HepG2 (cell line): ENCODE results near the gene ATP6V0E1. TPM values are rescaled to one million over a fixed set of nuclear protein-coding genes. Genes with fewer than 3 reads are reported as not detected.
A peak's percentile ranks its signal among the peaks of the same experiment; 100 is the strongest.

Experiments
- AGO2 ChIP-seq: fragments of 200-400 bp; formaldehyde crosslinking; optimal IDR thresholded peaks from 2 replicates; pipeline ENCODE3; 2017; ENCODE audit warnings: mild to moderate bottlenecking, low read depth, low read length, moderate library complexity
- ATRX ChIP-seq: sonication (generic); formaldehyde crosslinking; IDR thresholded peaks from 2 replicates; pipeline ENCODE4 v1.4.0; 2020; ENCODE audit warnings: missing genetic modification reagents, borderline replicate concordance
- FOXO1 ChIP-seq: sonication (generic); formaldehyde crosslinking; IDR thresholded peaks from 2 replicates; pipeline ENCODE4 v1.4.0; 2020; ENCODE audit warnings: missing genetic modification reagents
- KLF12 ChIP-seq: sonication (generic); formaldehyde crosslinking; IDR thresholded peaks from 2 replicates; pipeline ENCODE4 v1.4.0; 2020; ENCODE audit warnings: missing genetic modification reagents, borderline replicate concordance
- KLF9 ChIP-seq: IDR thresholded peaks from 2 replicates; pipeline ENCODE4 v1.6.1; 2016; ENCODE audit warnings: low read depth
- PAF1 ChIP-seq: IDR thresholded peaks from 2 replicates; pipeline ENCODE4 v1.6.1; 2016; ENCODE audit warnings: missing genetic modification reagents, missing compliant biosample characterization
- RFX5 ChIP-seq: IDR thresholded peaks from 2 replicates; pipeline ENCODE4 v1.6.1; 2011; ENCODE audit warnings: low read depth, low read length, improper control_type of control experiment
- STAT6 ChIP-seq: sonication (generic); formaldehyde crosslinking; IDR thresholded peaks from 2 replicates; pipeline ENCODE4 v1.4.0; 2020; ENCODE audit warnings: missing genetic modification reagents, mild to moderate bottlenecking, borderline replicate concordance
- TAF15 ChIP-seq: fragments of 200-400 bp; formaldehyde crosslinking; IDR thresholded peaks from one replicate; pipeline ENCODE4 v1.6.1; 2018; ENCODE audit warnings: mild to moderate bottlenecking, low read depth, low read length; ENCODE audit not compliant: poor library complexity, severe bottlenecking
- TFE3 ChIP-seq: IDR thresholded peaks from 2 replicates; pipeline ENCODE4 v1.6.1; 2016
- XRCC5 ChIP-seq: fragments of 200-400 bp; formaldehyde crosslinking; optimal IDR thresholded peaks from 2 replicates; pipeline ENCODE3; 2017; ENCODE audit warnings: mild to moderate bottlenecking, low read length
- ZBTB33 ChIP-seq: sonication (generic); formaldehyde crosslinking; IDR thresholded peaks from 2 replicates; pipeline ENCODE4 v1.4.0; 2020; ENCODE audit warnings: missing genetic modification reagents
- ZMYM3 ChIP-seq: sonication (generic); formaldehyde crosslinking; IDR thresholded peaks from 2 replicates; pipeline ENCODE4 v1.5.1; 2020; ENCODE audit warnings: mild to moderate bottlenecking, missing genetic modification reagents
- ZNF224 ChIP-seq: sonication (generic); formaldehyde crosslinking; IDR thresholded peaks from 2 replicates; pipeline ENCODE4 v1.5.0; 2020; ENCODE audit warnings: mild to moderate bottlenecking, missing genetic modification reagents
- ZNF354B ChIP-seq: sonication (generic); formaldehyde crosslinking; IDR thresholded peaks from 2 replicates; pipeline ENCODE4 v1.8.0; 2022; ENCODE audit warnings: mild to moderate bottlenecking, missing genetic modification reagents
- ZNF496 ChIP-seq: sonication (generic); formaldehyde crosslinking; IDR thresholded peaks from 2 replicates; pipeline ENCODE4 v1.8.1; 2023; ENCODE audit warnings: mild to moderate bottlenecking, moderate library complexity, missing genetic modification reagents; ENCODE audit not compliant: insufficient replicate concordance
- ZNF562 ChIP-seq: sonication (generic); formaldehyde crosslinking; IDR thresholded peaks from 2 replicates; pipeline ENCODE4 v1.8.0; 2022; ENCODE audit warnings: missing genetic modification reagents, borderline replicate concordance
- ZNF713 ChIP-seq: sonication (generic); formaldehyde crosslinking; IDR thresholded peaks from 2 replicates; pipeline ENCODE4 v1.4.0; 2020; ENCODE audit warnings: mild to moderate bottlenecking, missing genetic modification reagents
- ZSCAN22 ChIP-seq: sonication (generic); formaldehyde crosslinking; IDR thresholded peaks from 2 replicates; pipeline ENCODE4 v1.4.0; 2020; ENCODE audit warnings: mild to moderate bottlenecking, missing genetic modification reagents
- ZSCAN5A ChIP-seq: sonication (generic); formaldehyde crosslinking; IDR thresholded peaks from 2 replicates; pipeline ENCODE4 v1.8.0; 2022; ENCODE audit warnings: mild to moderate bottlenecking, missing genetic modification reagents, borderline replicate concordance
- polyA plus RNA-seq, 8 experiments: library from polyadenylated mRNA; depleted of rRNA in 3 of 8; stranded (reverse) in 7 of 8; unstranded in 1 of 8; fragments of >200 nt; fragmentation: Illumina TruSeq in 4 of 8; extraction: Trizol in 4 of 8; gene quantifications; 2 replicates each; pipeline versions ENCODE4 v1.2.1 to v1.2.3, GENCODE V29; 2011 to 2016; ENCODE audit warnings: low read depth in 4 of 8, missing spikeins in 1 of 8, mixed read lengths in 1 of 8; ENCODE audit not compliant: insufficient read depth in 1 of 8
- total RNA-seq, 5 experiments: library from RNA; depleted of rRNA; stranded (reverse); fragments of >200 nt; fragmentation: Illumina TruSeq; extraction: Trizol; gene quantifications; 2 replicates each; pipeline ENCODE4 v1.2.3, GENCODE V29; 2016; ENCODE audit warnings: low read depth in 1 of 5
- TF ChIP-seq, protein P1 (sequence below): IDR thresholded peaks from 2 replicates; pipeline ENCODE4 v1.6.1; 2016; ENCODE audit warnings: mild to moderate bottlenecking

Gene ATP6V0E1
- total and polyA plus RNA-seq, 2 of the 13 experiments (the other 11 are each of a cell fraction or from before 2014, with no cell fraction given) = 143 to 215 TPM

DNA sequence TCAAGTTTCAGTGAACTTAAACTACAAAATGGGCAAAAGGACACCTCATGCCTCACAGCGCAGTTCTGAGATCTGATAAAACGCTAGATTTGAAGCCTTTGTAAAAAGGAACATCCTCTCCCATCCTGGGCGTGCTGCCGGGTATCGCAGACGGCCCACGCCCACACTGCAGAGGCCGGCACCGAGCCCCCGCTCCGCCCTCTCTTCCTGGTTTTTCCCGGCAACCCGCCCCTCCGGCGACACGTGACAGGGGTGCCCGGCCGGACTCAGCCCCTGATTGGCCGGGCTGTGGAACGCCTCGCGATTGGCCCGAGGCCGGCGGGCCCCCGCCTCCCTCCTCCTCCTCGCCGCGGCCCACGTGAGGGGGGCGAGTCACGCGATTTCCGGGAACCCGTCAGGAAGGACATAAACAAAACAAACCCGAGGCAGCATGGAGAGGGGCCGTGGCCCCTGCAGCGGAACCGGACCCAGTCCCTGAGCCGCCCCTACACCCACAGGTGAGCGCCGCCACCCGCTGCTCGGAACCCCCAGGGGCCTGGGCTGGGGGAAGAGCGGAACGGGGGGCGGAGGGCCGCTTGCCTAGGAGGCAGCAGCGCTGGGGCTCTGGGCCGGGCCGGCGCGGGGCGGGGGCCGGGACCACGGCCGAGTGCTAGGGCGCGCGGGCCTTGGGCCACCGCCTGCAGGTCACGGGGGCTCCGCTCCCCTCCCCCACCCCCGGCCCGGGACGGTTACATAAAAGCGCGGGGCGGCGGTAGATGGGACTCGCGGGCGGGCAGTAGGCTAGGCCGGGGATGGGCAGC is 72.6 kb downstream of the ATP6V0E1 start, which contains the start of gene CREBRF (continued):
- TF ChIP-seq ZNF224 (CRISPR knock-in tag) (no peak), KLF9 (CRISPR knock-in tag) (peak; percentile 96), ZNF562 (CRISPR knock-in tag) (no peak), ATRX (no peak), RFX5 (peak; percentile 83), ZBTB33 (CRISPR knock-in tag) (no peak), PAF1 (CRISPR knock-in tag) (no peak), AGO2 (peak; percentile 63), ZNF496 (CRISPR knock-in tag) (no peak), FOXO1 (peak; percentile 86), ZMYM3 (CRISPR knock-in tag) (no peak), STAT6 (no peak), ZNF713 (CRISPR knock-in tag) (no peak), ZSCAN22 (0 out of 2 replicates have a peak, but pooled peaks have one; percentile 22), TAF15 (no peak), TFE3 (peak; percentile 99), XRCC5 (peak; percentile 18), KLF12 (CRISPR knock-in tag) (no peak), ZSCAN5A (CRISPR knock-in tag) (no peak), ZNF354B (CRISPR knock-in tag) (no peak)
- TF ChIP-seq, protein P1, sequence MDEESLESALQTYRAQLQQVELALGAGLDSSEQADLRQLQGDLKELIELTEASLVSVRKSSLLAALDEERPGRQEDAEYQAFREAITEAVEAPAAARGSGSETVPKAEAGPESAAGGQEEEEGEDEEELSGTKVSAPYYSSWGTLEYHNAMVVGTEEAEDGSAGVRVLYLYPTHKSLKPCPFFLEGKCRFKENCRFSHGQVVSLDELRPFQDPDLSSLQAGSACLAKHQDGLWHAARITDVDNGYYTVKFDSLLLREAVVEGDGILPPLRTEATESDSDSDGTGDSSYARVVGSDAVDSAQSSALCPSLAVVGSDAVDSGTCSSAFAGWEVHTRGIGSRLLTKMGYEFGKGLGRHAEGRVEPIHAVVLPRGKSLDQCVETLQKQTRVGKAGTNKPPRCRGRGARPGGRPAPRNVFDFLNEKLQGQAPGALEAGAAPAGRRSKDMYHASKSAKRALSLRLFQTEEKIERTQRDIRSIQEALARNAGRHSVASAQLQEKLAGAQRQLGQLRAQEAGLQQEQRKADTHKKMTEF (CRISPR knock-in tag) = peak; percentile 78
